Erythroblast (primary cell): ENCODE measurements around the gene NDUFA5.

Experiments
- GATA1 ChIP-seq: IDR thresholded peaks from 2 replicates; pipeline ENCODE4 v1.6.1; 2011; ENCODE audit warnings: low read depth, mild to moderate bottlenecking, control low read depth, low read length, moderate library complexity
- POLR2A ChIP-seq: IDR thresholded peaks from 2 replicates; pipeline ENCODE4 v1.6.1; 2011; ENCODE audit warnings: mild to moderate bottlenecking, low read length

DNA sequence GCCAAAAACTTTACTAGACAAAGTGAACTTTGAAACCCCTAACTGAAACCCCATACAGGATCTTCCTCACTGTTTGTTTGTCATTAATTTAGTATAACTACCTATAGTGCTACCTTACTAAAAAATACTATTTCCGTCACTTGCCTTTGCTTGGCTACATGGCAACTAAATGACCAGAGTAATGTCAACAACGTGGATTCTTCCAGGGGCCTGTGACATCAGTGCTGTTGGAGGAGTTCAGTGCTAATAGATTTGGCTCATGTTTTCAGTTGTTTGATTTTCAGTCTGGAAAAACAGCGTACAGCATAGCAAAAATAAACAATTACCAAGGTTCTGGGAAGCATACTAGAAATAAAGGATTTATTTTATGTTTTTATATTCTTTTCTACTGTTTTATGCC lies 41.0 kb upstream of the NDUFA5 start:
- no peak for TF ChIP-seq POLR2A
- no peak for TF ChIP-seq GATA1
